Osteoblast (primary cell): ENCODE measurements around the gene NARS2. TPM values are rescaled to one million over a fixed set of nuclear protein-coding genes. Genes with fewer than 3 reads are reported as not detected.

Experiments used
- DNase-seq: peaks from one replicate; pipeline ENCODE4 v3.0.0; 2011; ENCODE audit warnings: low spot score, mixed read lengths; ENCODE audit not compliant: insufficient read length; ENCODE audit errors: missing footprints
- H2AFZ ChIP-seq: 2 replicates; pipeline ENCODE4 v1.6.0; 2011; ENCODE audit warnings: mild to moderate bottlenecking, low read length
- H3K27ac ChIP-seq: 2 replicates; pipeline ENCODE4 v1.5.1; 2011; ENCODE audit warnings: mild to moderate bottlenecking, low read depth, low read length, moderate library complexity
- H3K27me3 ChIP-seq: 2 replicates; pipeline ENCODE4 v1.6.0; 2012; ENCODE audit warnings: mild to moderate bottlenecking, control low read depth, inconsistent platforms, low read length, moderate library complexity; ENCODE audit not compliant: insufficient read depth
- H3K36me3 ChIP-seq: 2 replicates; pipeline ENCODE4 v1.5.1; 2011; ENCODE audit warnings: mild to moderate bottlenecking, low read length, control low read depth, moderate library complexity; ENCODE audit not compliant: insufficient read depth
- H3K4me1 ChIP-seq: 2 replicates; pipeline ENCODE4 v1.5.1; 2011; ENCODE audit warnings: mild to moderate bottlenecking, low read length, control low read depth, moderate library complexity; ENCODE audit not compliant: insufficient read depth
- H3K4me2 ChIP-seq: 2 replicates; pipeline ENCODE4 v1.6.0; 2011; ENCODE audit warnings: mild to moderate bottlenecking, low read length; ENCODE audit not compliant: insufficient read depth
- H3K4me3 ChIP-seq: fragments of 200-600 bp; sonication (generic); 3 replicates; pipeline ENCODE4 v1.5.1; 2012; ENCODE audit warnings: mild to moderate bottlenecking, low read length, inconsistent platforms; ENCODE audit not compliant: insufficient read depth
- H3K79me2 ChIP-seq: 2 replicates; pipeline ENCODE4 v1.6.0; 2012; ENCODE audit warnings: mild to moderate bottlenecking, low read length, control low read depth, inconsistent platforms; ENCODE audit not compliant: insufficient read depth
- H3K9me3 ChIP-seq: 2 replicates; pipeline ENCODE4 v1.5.1; 2011; ENCODE audit warnings: low read depth, low read length, control low read depth
- H4K20me1 ChIP-seq: 2 replicates; pipeline ENCODE4 v1.6.0; 2012; ENCODE audit warnings: mild to moderate bottlenecking, low read length, control low read depth; ENCODE audit not compliant: insufficient read depth
- CTCF ChIP-seq: IDR thresholded peaks from 2 replicates; pipeline ENCODE4 v1.5.1; 2011; ENCODE audit warnings: mild to moderate bottlenecking, low read depth, low read length, moderate library complexity; ENCODE audit errors: extremely low read depth
- total RNA-seq: library from RNA; depleted of rRNA; stranded (reverse); fragments of >200 nt; gene quantifications from 2 replicates; pipeline ENCODE4 v1.2.3, GENCODE V29; 2012

The NARS2 gene
- total RNA-seq, 1 donor, result 19.5 TPM

GRCh38 chr11:78427615-78428265 lies 146.9 kb downstream of the NARS2 start:
- no peak for TF ChIP-seq CTCF
- DNase-seq, result no peak
- no peaks in the 10 kb centered on the region for H3K27me3 ChIP-seq

GRCh38 chr11:78426845-78427244 lies 147.8 kb downstream of the NARS2 start:
- Histone ChIP-seq H3K27ac (no peak overlapping the region), H2AFZ (no peak overlapping the region), H4K20me1 (no peaks in the 10 kb centered on the region), H3K4me1 (peaks cover 8% of the 10 kb centered on the region), H3K4me3 (no peak overlapping the region), H3K79me2 (no peaks in the 10 kb centered on the region), H3K27me3 (no peaks in the 10 kb centered on the region), H3K4me2 (no peak overlapping the region), H3K36me3 (no peaks in the 10 kb centered on the region), H3K9me3 (no peaks in the 10 kb centered on the region)
- DNase-seq, result no peak
- no peak for TF ChIP-seq CTCF

More at GRCh38 chr11:78427615-78428265, 146.9 kb downstream of the NARS2 start:
- Histone ChIP-seq H3K27ac (no peak overlapping the region), H3K79me2 (no peaks in the 10 kb centered on the region), H3K4me1 (peaks cover 11% of the 10 kb centered on the region), H2AFZ (no peak overlapping the region), H3K4me3 (no peak overlapping the region), H3K4me2 (no peak overlapping the region), H3K9me3 (no peaks in the 10 kb centered on the region), H4K20me1 (no peaks in the 10 kb centered on the region), H3K36me3 (no peaks in the 10 kb centered on the region)

- Histone ChIP-seq H3K4me1 (peaks cover 15% of the 10 kb centered on the region), H3K4me2 (no peak overlapping the region), H3K79me2 (no peaks in the 10 kb centered on the region), H3K4me3 (no peak overlapping the region), H4K20me1 (no peaks in the 10 kb centered on the region), H3K27me3 (no peaks in the 10 kb centered on the region), H3K9me3 (no peaks in the 10 kb centered on the region), H3K27ac (no peak overlapping the region), H2AFZ (no peak overlapping the region), H3K36me3 (no peaks in the 10 kb centered on the region)
- DNase-seq, result no peak
- no peak for TF ChIP-seq CTCF
These were observed 149.1 kb downstream of the NARS2 start for GRCh38 chr11:78425399-78426070.
